ENCODE measurements around the gene CCDC68.

Gene CCDC68

GRCh38 chr18:54918060-54918459, 41.2 kb downstream of the CCDC68 start:
- DNase-seq (ENCODE audit: low read depth) = no peak

GRCh38 chr18:54916507-54916906, 42.8 kb downstream of the CCDC68 start:
- DNase-seq (ENCODE audit: low read depth) = no peak

- no peak for DNase-seq (ENCODE audit: low read depth)
These were observed 44.4 kb downstream of the CCDC68 start for GRCh38 chr18:54914816-54915215.

DNA sequence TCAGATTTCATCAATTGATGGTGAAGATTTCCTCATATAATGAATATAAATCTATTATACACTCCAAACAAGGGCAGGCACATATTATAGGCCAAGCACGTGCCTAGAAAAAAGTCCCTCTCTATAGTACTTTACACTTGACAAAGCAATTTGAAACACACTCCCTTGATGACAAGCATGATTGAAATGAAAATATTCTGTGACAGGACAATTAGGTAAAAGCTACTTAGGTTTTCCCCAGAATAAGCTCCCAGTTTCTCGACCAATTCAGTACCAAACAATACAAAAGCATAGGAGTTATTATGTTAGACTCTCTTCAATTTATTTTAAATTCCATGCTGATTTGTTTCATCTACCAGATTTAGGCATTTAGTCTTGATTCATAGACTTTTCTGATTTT, 47.7 kb downstream of the CCDC68 start:
- no peak for DNase-seq (ENCODE audit: low read depth)

DNA sequence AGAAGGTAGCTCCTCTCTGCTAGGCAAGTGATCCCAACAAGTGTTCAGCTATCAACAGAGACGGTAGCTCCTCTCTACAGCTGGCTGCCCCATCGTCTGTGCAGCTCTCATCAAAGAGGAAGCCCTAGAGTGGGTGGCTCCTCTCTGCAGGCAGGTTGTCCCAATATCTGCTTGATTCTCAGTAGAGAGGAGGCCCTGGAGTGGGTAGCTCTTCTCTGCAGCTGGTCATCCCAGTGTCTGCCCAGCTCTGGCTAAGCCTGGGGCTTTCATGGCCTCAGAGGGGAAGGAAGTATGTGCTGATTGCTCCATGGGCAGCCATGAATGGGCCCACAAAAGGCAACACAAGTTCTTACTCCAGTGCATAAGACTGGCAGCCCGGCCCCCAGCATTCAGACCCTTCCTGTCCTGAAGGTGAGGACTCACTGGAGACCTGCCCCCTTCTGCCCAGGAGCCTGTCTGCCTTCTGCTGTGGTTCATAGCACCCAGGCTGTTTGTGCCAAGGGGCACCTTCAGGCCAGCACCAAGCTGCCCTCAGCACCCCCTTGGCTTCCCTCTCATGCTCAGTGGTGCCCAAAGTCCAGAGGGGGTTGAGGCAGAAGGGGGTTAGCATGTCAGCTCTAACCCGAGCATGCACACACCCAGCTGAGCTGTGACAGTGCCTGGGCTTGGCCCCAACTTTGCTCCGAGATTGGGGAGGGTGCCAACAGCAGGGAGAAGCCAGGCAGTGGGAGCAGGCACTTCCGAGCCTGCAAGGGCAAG, 48.9 kb downstream of the CCDC68 start:
- DNase-seq (ENCODE audit: low read depth) = no peak

GRCh38 chr18:54909538-54909937, 49.7 kb downstream of the CCDC68 start:
- DNase-seq (ENCODE audit: low read depth) = no peak

GRCh38 chr18:54906331-54907185, 52.7 kb downstream of the CCDC68 start:
- DNase-seq (ENCODE audit: low read depth) = no peak

GRCh38 chr18:54905629-54906028, 53.6 kb downstream of the CCDC68 start:
- no peak for DNase-seq (ENCODE audit: low read depth)

DNA sequence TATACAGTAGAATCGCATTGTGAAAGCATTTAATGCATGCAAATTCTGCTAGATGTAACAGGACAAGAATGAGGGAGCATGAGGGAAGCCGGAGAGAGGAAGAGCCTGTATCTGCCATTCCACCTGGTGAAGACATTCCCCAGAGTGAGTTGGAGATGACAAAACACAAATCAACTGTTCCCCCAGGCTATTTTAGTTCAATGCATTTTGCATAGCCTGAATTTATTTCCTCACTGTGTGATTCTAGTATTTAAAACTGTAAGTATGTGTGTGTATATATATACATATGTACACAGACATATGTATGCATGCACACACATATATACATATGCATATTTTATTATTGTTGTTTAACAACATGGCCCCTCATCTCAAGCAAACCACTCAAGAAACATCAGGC, 54.7 kb downstream of the CCDC68 start:
- no peak for DNase-seq (ENCODE audit: low read depth)

- no peak for DNase-seq (ENCODE audit: low read depth)
These were observed 59.0 kb downstream of the CCDC68 start for GRCh38 chr18:54900290-54900689.

- no peak for DNase-seq (ENCODE audit: low read depth)
These were observed 59.8 kb downstream of the CCDC68 start for GRCh38 chr18:54899500-54899899.

GRCh38 chr18:54888933-54889332, 70.3 kb downstream of the CCDC68 start:
- peak; percentile 91 for DNase-seq (ENCODE audit: low read depth)

DNA sequence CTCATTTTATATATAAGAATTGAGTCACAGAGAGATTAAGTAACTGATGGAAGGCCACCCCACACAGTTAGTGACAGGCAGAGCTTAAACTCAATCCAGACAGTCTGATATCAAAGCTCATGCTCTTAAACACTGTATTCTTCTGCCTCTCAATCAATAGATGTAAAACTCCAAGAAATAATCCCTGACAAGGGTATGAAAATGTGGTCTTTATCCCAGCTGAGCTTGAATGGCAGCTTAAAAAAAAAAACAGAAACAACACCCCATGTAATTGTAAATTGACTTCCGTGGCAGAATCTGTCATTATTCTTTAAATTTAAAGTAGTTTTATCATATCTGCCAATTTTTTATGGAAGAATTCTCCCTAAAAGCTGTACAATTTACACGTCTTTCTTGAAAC, 70.9 kb downstream of the CCDC68 start:
- DNase-seq (ENCODE audit: low read depth) = no peak

- DNase-seq (ENCODE audit: low read depth) = peak; percentile 61
These were observed 75.3 kb downstream of the CCDC68 start for GRCh38 chr18:54883816-54884604.

- DNase-seq (ENCODE audit: low read depth) = no peak
These were observed 76.9 kb downstream of the CCDC68 start for GRCh38 chr18:54882318-54882717.

GRCh38 chr18:54881229-54881768, 78.0 kb downstream of the CCDC68 start:
- DNase-seq (ENCODE audit: low read depth) = no peak

DNA sequence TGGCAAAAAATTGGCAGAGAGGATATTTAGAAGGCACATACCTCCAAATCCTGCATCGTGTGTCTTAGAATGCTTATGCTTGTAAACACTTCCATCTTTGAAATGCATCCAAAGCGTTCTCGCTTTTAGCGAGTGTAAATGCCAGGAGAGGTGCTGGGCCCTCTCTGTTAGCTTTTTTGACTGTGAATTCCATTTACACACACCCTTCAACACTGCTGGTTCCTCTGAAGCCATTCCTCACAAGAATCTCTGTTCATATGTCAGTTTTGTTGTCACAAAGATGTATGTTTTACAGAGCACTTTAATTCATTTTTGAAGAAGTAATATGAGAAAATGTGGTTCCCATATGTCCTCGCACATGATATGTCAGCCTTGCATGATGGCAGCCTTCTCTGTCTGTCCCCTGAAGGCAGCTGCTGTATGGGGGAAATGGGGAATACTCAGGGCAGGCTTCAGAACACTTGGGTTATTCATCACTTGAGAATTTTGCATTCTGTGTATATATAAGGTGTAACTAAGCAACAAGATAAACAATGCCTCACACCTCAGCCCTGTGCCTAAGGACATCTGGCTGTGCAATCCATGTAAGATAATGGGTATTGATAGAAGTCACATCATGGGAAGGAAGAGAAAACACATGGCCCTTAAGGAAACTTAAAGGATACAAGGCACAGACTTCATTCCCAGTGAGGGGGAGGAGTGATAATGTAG, 78.7 kb downstream of the CCDC68 start:
- DNase-seq (ENCODE audit: low read depth) = peak; percentile 82

- DNase-seq (ENCODE audit: low read depth) = no peak
These were observed 79.6 kb downstream of the CCDC68 start for GRCh38 chr18:54879691-54880090.

- peak; percentile 33 for DNase-seq (ENCODE audit: low read depth)
These were observed 80.5 kb downstream of the CCDC68 start for GRCh38 chr18:54878659-54879358.

DNA sequence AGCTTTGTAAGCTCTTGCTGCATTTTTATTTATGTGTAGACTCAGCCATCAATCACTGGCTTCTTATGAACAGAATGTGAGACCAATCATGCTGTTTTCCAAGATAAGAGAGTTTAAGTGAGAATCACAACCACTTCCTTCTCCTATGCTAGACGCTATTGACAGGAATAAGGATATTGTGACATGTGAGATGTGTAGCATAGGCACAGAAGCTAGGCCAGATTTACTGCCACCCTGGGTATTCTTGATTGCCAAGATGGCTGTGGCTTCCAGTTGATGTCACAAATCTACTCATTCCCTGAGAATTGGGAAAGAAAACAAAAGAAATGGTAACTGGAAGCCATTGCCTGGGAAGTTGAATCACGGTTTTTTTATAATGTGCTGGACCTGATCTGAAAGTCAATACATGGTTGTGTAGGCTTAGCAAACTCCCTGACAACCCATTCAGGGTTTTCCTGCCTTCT, 81.1 kb downstream of the CCDC68 start:
- DNase-seq (ENCODE audit: low read depth) = peak; percentile 51

- DNase-seq (ENCODE audit: low read depth) = peak; percentile 70
These were observed 82.2 kb downstream of the CCDC68 start for GRCh38 chr18:54877076-54877475.

All from iris pigment epithelial cell (primary cell).